CD8-positive, alpha-beta memory T cell (primary cell): ENCODE data around the gene ASCL4. TPM values are rescaled to one million over a fixed set of nuclear protein-coding genes. Genes with fewer than 3 reads are reported as not detected.

Experiments
- polyA plus RNA-seq: library from polyadenylated mRNA; unstranded; fragments of 300-500 nt; fragmentation: Illumina TruSeq; gene quantifications from one replicate; pipeline ENCODE4 v1.2.3, GENCODE V29; 2021
- total RNA-seq, 2 experiments: library from RNA; stranded (reverse); gene quantifications; one replicate each; pipeline ENCODE4 v1.2.3, GENCODE V29; 2021

The ASCL4 gene
- total and polyA plus RNA-seq, 3 experiments from 2014 or later: not detected

Other genes starting within 250 kb of the ASCL4 start
- 10 to 100 TPM; 72.3 to 80.2 TPM for gene PWP1, start 88.9 kb upstream of the ASCL4 start, total RNA-seq
- gene PWP1, start 88.9 kb upstream of the ASCL4 start, polyA plus RNA-seq: 71.3 TPM
- 10 to 100 TPM; 30.5 to 33.8 TPM for gene PRDM4, start 13.6 kb upstream of the ASCL4 start, total RNA-seq
- 25.2 TPM for gene PRDM4, start 13.6 kb upstream of the ASCL4 start, polyA plus RNA-seq